Sigmoid colon (tissue), 7 donors: ENCODE results near the gene SH2D5. TPM values are rescaled to one million over a fixed set of nuclear protein-coding genes. Genes with fewer than 3 reads are reported as not detected.
"Not testable (repeated sequence)": the region's sequence is repeated elsewhere in the genome, so short reads cannot be mapped to it uniquely, and the experiment has no call there.

Source experiments
- DNase-seq: peaks from one replicate; pipeline ENCODE4 v3.0.0-alpha.2; 2019
- H3K27ac ChIP-seq, 4 donors: fragments of 200-600 bp; sonication (generic); one replicate each; pipeline ENCODE4 v1.5.1; 2016 to 2019; ENCODE audit warnings: mild to moderate bottlenecking in 1 of 4
- H3K27me3 ChIP-seq, 3 donors: fragments of 200-600 bp; sonication (generic); one replicate each; pipeline ENCODE4 v1.5.1; 2019; ENCODE audit warnings: mild to moderate bottlenecking in 1 of 3
- H3K36me3 ChIP-seq, 4 donors: fragments of 200-600 bp; sonication (generic); one replicate each; pipeline ENCODE4 v1.5.1; 2016 to 2019
- H3K4me1 ChIP-seq, 4 donors: fragments of 200-600 bp; sonication (generic); one replicate each; pipeline ENCODE4 v1.5.1; 2017 to 2019
- H3K4me3 ChIP-seq, 4 donors: fragments of 200-600 bp; sonication (generic); one replicate each; pipeline ENCODE4 v1.5.1; 2017 to 2019; ENCODE audit warnings: mild to moderate bottlenecking in 2 of 4, moderate library complexity in 1 of 4
- H3K9me3 ChIP-seq, 4 donors: fragments of 200-600 bp in 3 of 4; sonication (generic) in 3 of 4; one replicate each; pipeline versions ENCODE4 v1.5.1 to v1.6.1; 2013 to 2019
- EP300 ChIP-seq, 4 donors: sonication (generic); formaldehyde crosslinking; IDR thresholded peaks; one replicate each; pipeline ENCODE4 v1.6.1; 2017; ENCODE audit warnings: antibody characterized with exemption in 4 of 4
- POLR2A ChIP-seq, 2 donors: fragments of 450-650 bp; IDR thresholded peaks; one replicate each; pipeline ENCODE4 v1.6.1; 2016; ENCODE audit warnings: antibody characterized with exemption in 2 of 2, mild to moderate bottlenecking in 2 of 2, moderate library complexity in 2 of 2
- POLR2AphosphoS5 ChIP-seq, 4 donors: sonication (generic); formaldehyde crosslinking; IDR thresholded peaks; one replicate each; pipeline ENCODE4 v1.6.1; 2017; ENCODE audit warnings: antibody characterized with exemption in 4 of 4
- WGBS, 2 donors: extraction: QIAGEN DNeasy Blood & Tissue Kit; methylation state at CpG; one replicate each; pipeline ENCODE4 v1.1.7; 2013; 5-methylcytosine and 5-hydroxymethylcytosine counted together
- intact Hi-C: fragments of 100-400 bp; cut with DNase I; formaldehyde crosslinking; loops from one replicate; pipeline ENCODE4 v1.15.1; 2023
- polyA plus RNA-seq, 3 donors: library from polyadenylated mRNA; stranded (reverse); fragments of 200-250 nt; gene quantifications; one replicate each; pipeline ENCODE4 v1.2.3, GENCODE V29; 2013
- total RNA-seq, 4 donors: library from RNA; depleted of rRNA; stranded (reverse); fragments of >200 nt; gene quantifications; one replicate each; pipeline ENCODE4 v1.1.0, GENCODE V29; 2016
- TF ChIP-seq, protein P1 (sequence below), 4 experiments: fragments of 450-650 bp in 3 of 4; fragments of 200-600 bp in 1 of 4; IDR thresholded peaks; one replicate each; pipeline ENCODE4 v1.5.1; 2016 to 2019; ENCODE audit warnings: antibody characterized with exemption in 4 of 4, mild to moderate bottlenecking in 3 of 4, moderate library complexity in 2 of 4
- donor health status: healthy with polysubstance abuse.
- donor health status: Bipolar disorder and iron deficiency.
- donor health status: healthy.

SH2D5 gene
- total and polyA plus RNA-seq, 7 donors = under 0.01 to 0.55 (median 0.14) TPM; not detected in 2

DNA sequence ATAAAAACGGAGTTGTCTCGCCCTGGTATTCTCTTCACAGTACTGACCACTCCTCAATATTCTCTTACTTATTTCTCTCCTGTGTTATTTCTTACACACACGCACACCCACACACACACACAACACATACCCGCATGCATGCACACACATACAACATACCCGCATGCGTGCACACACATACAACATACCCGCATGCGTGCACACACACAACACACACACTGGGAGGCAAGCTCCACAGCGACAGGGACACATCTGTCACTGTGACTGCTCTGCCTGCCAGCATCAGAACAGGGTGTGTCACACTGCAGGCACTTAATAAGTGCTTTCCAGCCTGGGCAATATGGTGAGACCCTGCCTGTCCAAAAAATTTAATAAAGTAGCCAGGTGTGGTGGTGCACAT lies 50.5 kb downstream of the SH2D5 start:
- H3K9me3 ChIP-seq = no peaks in the 10 kb centered on the region
- H3K36me3 ChIP-seq = no peaks in the 10 kb centered on the region
- TF ChIP-seq POLR2AphosphoS5 (IDR thresholded peaks at IDR 0.05) (no peak), POLR2A (IDR thresholded peaks at IDR 0.05) (no peak), EP300 (IDR thresholded peaks at IDR 0.05) (no peak)
- TF ChIP-seq, protein P1, sequence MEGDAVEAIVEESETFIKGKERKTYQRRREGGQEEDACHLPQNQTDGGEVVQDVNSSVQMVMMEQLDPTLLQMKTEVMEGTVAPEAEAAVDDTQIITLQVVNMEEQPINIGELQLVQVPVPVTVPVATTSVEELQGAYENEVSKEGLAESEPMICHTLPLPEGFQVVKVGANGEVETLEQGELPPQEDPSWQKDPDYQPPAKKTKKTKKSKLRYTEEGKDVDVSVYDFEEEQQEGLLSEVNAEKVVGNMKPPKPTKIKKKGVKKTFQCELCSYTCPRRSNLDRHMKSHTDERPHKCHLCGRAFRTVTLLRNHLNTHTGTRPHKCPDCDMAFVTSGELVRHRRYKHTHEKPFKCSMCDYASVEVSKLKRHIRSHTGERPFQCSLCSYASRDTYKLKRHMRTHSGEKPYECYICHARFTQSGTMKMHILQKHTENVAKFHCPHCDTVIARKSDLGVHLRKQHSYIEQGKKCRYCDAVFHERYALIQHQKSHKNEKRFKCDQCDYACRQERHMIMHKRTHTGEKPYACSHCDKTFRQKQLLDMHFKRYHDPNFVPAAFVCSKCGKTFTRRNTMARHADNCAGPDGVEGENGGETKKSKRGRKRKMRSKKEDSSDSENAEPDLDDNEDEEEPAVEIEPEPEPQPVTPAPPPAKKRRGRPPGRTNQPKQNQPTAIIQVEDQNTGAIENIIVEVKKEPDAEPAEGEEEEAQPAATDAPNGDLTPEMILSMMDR (IDR thresholded peaks at IDR 0.05) = no peak
- no peaks in the 10 kb centered on the region for H3K27me3 ChIP-seq
- intact Hi-C loops = no loop called here
- WGBS, 2 donors = 89 to 93% methylated on average over 9 of the region's 9 CpGs
- no peak overlapping the region for H3K4me3 ChIP-seq
- no peak for DNase-seq
- H3K27ac ChIP-seq = no peak overlapping the region
- H3K4me1 ChIP-seq = no peaks in the 10 kb centered on the region

DNA sequence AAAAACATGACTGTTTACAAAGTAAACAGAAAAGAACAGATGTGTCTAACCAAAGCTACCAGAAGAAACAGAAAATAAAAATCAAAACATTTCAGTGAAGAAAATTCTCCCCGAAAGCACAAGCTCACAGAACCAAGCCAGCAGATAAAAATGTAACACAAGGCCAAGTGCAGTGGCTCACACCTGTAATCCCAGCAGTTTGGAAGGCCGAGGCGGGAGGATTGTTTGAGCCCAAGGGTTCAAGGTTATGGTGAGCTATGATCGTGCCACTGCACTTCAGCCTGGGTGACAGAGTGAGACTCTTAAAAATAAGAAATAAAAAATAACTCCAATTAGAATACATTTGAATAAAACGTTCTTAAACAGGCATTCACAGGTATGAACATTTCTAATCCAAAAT lies 52.2 kb downstream of the SH2D5 start:
- Histone ChIP-seq H3K27ac (no peak overlapping the region), H3K9me3 (no peaks in the 10 kb centered on the region), H3K36me3 (no peaks in the 10 kb centered on the region), H3K4me3 (no peak overlapping the region), H3K27me3 (no peaks in the 10 kb centered on the region), H3K4me1 (no peaks in the 10 kb centered on the region)
- no peak for DNase-seq
- 64 to 85% methylated on average over 5 of the region's 5 CpGs for WGBS, 2 donors
- intact Hi-C loops = no loop called here
- TF ChIP-seq, protein P1 (IDR thresholded peaks at IDR 0.05) = no peak
- TF ChIP-seq POLR2AphosphoS5 (IDR thresholded peaks at IDR 0.05) = no peak
- no peak for TF ChIP-seq POLR2A (IDR thresholded peaks at IDR 0.05)

DNA sequence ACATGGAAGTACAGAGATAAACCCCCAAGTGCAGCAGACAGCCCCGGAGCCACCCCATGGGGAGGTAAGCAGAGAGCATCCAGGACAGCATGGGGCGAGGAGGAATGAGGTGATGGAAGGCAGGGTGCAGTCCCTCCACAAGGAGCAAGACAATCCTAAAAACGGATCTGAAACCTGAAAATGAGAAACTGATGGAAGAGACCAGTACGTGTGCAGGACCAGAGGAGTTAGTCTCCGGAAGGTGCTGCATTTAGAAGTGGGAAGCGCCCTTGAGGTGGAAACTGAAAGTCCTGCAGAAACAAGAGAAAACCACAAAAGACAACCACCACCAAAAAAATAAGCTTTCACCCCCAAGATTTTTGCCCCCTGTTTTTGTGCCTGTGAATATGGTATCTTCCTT lies 53.9 kb downstream of the SH2D5 start:
- no peaks in the 10 kb centered on the region for H3K9me3 ChIP-seq
- no peaks in the 10 kb centered on the region for H3K27me3 ChIP-seq
- H3K4me3 ChIP-seq = no peak overlapping the region
- intact Hi-C loops = no loop called here
- DNase-seq = no peak
- 56 to 82% methylated on average over 6 of the region's 6 CpGs for WGBS, 2 donors
- H3K27ac ChIP-seq = no peak overlapping the region
- no peaks in the 10 kb centered on the region for H3K4me1 ChIP-seq
- TF ChIP-seq POLR2A (IDR thresholded peaks at IDR 0.05) = no peak
- TF ChIP-seq, protein P1 (IDR thresholded peaks at IDR 0.05) = no peak
- TF ChIP-seq EP300 (IDR thresholded peaks at IDR 0.05) = no peak
- TF ChIP-seq POLR2AphosphoS5 (IDR thresholded peaks at IDR 0.05) = no peak
- H3K36me3 ChIP-seq = no peaks in the 10 kb centered on the region

GRCh38 chr1:20673626-20674025 lies 58.9 kb downstream of the SH2D5 start:
- intact Hi-C loops, H3K9me3 ChIP-seq, H3K36me3 ChIP-seq, H3K4me3 ChIP-seq, DNase-seq, H3K27me3 ChIP-seq, H3K4me1 ChIP-seq, H3K27ac ChIP-seq: not testable (repeated sequence)
- WGBS, 2 donors = 85 to 90% methylated on average over 11 of the region's 11 CpGs

DNA sequence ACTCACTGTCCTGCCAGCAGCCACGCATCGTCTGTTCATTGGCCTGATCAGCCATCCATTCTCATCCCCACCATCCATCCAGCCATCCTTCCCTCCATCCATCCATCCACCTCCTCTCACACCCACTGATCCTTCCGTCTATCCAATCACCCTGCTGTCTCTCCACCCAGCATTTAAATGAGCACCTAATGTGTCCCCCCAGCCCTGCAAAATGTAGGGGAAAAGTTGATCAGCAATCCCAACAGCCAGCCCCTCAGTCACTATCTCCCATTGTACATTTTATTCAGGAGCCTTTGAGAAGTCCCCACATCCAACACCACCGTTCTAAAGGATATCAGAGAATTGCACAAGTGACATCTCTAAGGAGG lies 60.3 kb downstream of the SH2D5 start:
- 87 to 88% methylated on average over 4 of the region's 4 CpGs for WGBS, 2 donors
- Histone ChIP-seq H3K4me3 (no peak overlapping the region), H3K9me3 (no peaks in the 10 kb centered on the region), H3K27ac (no peak overlapping the region), H3K27me3 (no peaks in the 10 kb centered on the region), H3K4me1 (no peaks in the 10 kb centered on the region), H3K36me3 (no peaks in the 10 kb centered on the region)
- TF ChIP-seq POLR2AphosphoS5 (IDR thresholded peaks at IDR 0.05) = no peak
- no peak for TF ChIP-seq EP300 (IDR thresholded peaks at IDR 0.05)
- no peak for TF ChIP-seq POLR2A (IDR thresholded peaks at IDR 0.05)
- TF ChIP-seq, protein P1 (IDR thresholded peaks at IDR 0.05) = no peak
- intact Hi-C loops = no loop called here
- no peak for DNase-seq
